ENCODE data around the gene NFE2L2. TPM values are rescaled to one million over a fixed set of nuclear protein-coding genes. Genes with fewer than 3 reads are reported as not detected.
"Not testable (repeated sequence)": the region's sequence is repeated elsewhere in the genome, so short reads cannot be mapped to it uniquely, and the experiment has no call there.

Gene NFE2L2
- total and polyA plus RNA-seq, 2 experiments from 2014 or later, result 88.3 to 90.2 TPM

GRCh38 chr2:177312562-177312961, 48.0 kb upstream of the NFE2L2 start:
- no peak for DNase-seq (ENCODE audit: low spot score)
- no peaks in the 10 kb centered on the region for H3K79me2 ChIP-seq
- no peaks in the 10 kb centered on the region for H4K20me1 ChIP-seq (ENCODE audit: insufficient read depth, poor library complexity, severe bottlenecking)
- no peaks in the 10 kb centered on the region for H3K9me3 ChIP-seq (ENCODE audit: low read depth)
- no peak overlapping the region for H3K27ac ChIP-seq
- no peaks in the 10 kb centered on the region for H3K9me2 ChIP-seq (replicated peaks; ENCODE audit: insufficient read depth)
- H3K4me3 ChIP-seq, result no peak overlapping the region
- no peak overlapping the region for H2AFZ ChIP-seq
- H3K4me1 ChIP-seq (ENCODE audit: insufficient read depth), result no peaks in the 10 kb centered on the region
- no peaks in the 10 kb centered on the region for H3K36me3 ChIP-seq (replicated peaks; ENCODE audit: insufficient read depth, low read depth)
- H3K27me3 ChIP-seq, result no peaks in the 10 kb centered on the region
- TF ChIP-seq CTCF (IDR thresholded peaks at IDR 0.05; ENCODE audit: poor library complexity) (no peak), EZH2phosphoT487 (IDR thresholded peaks at IDR 0.05; ENCODE audit: low read depth, severe bottlenecking, unreplicated experiment) (no peak), EZH2 (IDR thresholded peaks at IDR 0.05; ENCODE audit: borderline replicate concordance) (no peak)
- no peak overlapping the region for H3K4me2 ChIP-seq
- WGBS (ENCODE audit: low lambda C conversion rate, missing lambda C conversion rate), result 96% methylated on average over 1 of the region's 1 CpG

- H2AFZ ChIP-seq; H3K36me3 ChIP-seq (replicated peaks; ENCODE audit: insufficient read depth, low read depth); DNase-seq (ENCODE audit: low spot score); H3K27me3 ChIP-seq; H3K4me1 ChIP-seq (ENCODE audit: insufficient read depth); H3K9me3 ChIP-seq (ENCODE audit: low read depth); H3K9me2 ChIP-seq (replicated peaks; ENCODE audit: insufficient read depth); H3K79me2 ChIP-seq; H4K20me1 ChIP-seq (ENCODE audit: insufficient read depth, poor library complexity, severe bottlenecking); H3K4me2 ChIP-seq; H3K4me3 ChIP-seq; H3K27ac ChIP-seq: not testable (repeated sequence)
- WGBS (ENCODE audit: low lambda C conversion rate, missing lambda C conversion rate), result 86% methylated on average over 7 of the region's 7 CpGs
These were observed 45.3 kb upstream of the NFE2L2 start for GRCh38 chr2:177309672-177310309.

- H3K27ac ChIP-seq, result no peak overlapping the region
- H3K4me3 ChIP-seq, result no peak overlapping the region
- no peaks in the 10 kb centered on the region for H3K36me3 ChIP-seq (replicated peaks; ENCODE audit: insufficient read depth, low read depth)
- H3K9me3 ChIP-seq (ENCODE audit: low read depth), result no peaks in the 10 kb centered on the region
- no peak overlapping the region for H3K4me2 ChIP-seq
- H4K20me1 ChIP-seq (ENCODE audit: insufficient read depth, poor library complexity, severe bottlenecking), result no peaks in the 10 kb centered on the region
- H3K27me3 ChIP-seq, result no peaks in the 10 kb centered on the region
- 59% methylated on average over 3 of the region's 3 CpGs for WGBS (ENCODE audit: low lambda C conversion rate, missing lambda C conversion rate)
- no peak overlapping the region for H2AFZ ChIP-seq
- H3K9me2 ChIP-seq (replicated peaks; ENCODE audit: insufficient read depth), result no peaks in the 10 kb centered on the region
- no peaks in the 10 kb centered on the region for H3K4me1 ChIP-seq (ENCODE audit: insufficient read depth)
- H3K79me2 ChIP-seq, result no peaks in the 10 kb centered on the region
- no peak for TF ChIP-seq EZH2phosphoT487 (IDR thresholded peaks at IDR 0.05; ENCODE audit: low read depth, severe bottlenecking, unreplicated experiment)
- TF ChIP-seq EZH2 (IDR thresholded peaks at IDR 0.05; ENCODE audit: borderline replicate concordance), result no peak
- TF ChIP-seq CTCF (IDR thresholded peaks at IDR 0.05; ENCODE audit: poor library complexity), result no peak
- DNase-seq (ENCODE audit: low spot score), result no peak
These were observed 42.0 kb upstream of the NFE2L2 start for GRCh38 chr2:177306550-177306949.

GRCh38 chr2:177303939-177304338, 39.4 kb upstream of the NFE2L2 start:
- DNase-seq (ENCODE audit: low spot score), result no peak
- no peak overlapping the region for H2AFZ ChIP-seq
- H3K4me2 ChIP-seq, result no peak overlapping the region
- no peak overlapping the region for H3K27ac ChIP-seq
- no peak for TF ChIP-seq CTCF (IDR thresholded peaks at IDR 0.05; ENCODE audit: poor library complexity)
- TF ChIP-seq EZH2 (IDR thresholded peaks at IDR 0.05; ENCODE audit: borderline replicate concordance), result no peak
- no peak for TF ChIP-seq EZH2phosphoT487 (IDR thresholded peaks at IDR 0.05; ENCODE audit: low read depth, severe bottlenecking, unreplicated experiment)
- no peaks in the 10 kb centered on the region for H3K9me3 ChIP-seq (ENCODE audit: low read depth)
- H3K36me3 ChIP-seq (replicated peaks; ENCODE audit: insufficient read depth, low read depth), result no peaks in the 10 kb centered on the region
- no peaks in the 10 kb centered on the region for H3K27me3 ChIP-seq
- H3K9me2 ChIP-seq (replicated peaks; ENCODE audit: insufficient read depth), result no peaks in the 10 kb centered on the region
- no peak overlapping the region for H3K4me3 ChIP-seq
- no peaks in the 10 kb centered on the region for H3K79me2 ChIP-seq
- H3K4me1 ChIP-seq (ENCODE audit: insufficient read depth), result no peaks in the 10 kb centered on the region
- H4K20me1 ChIP-seq (ENCODE audit: insufficient read depth, poor library complexity, severe bottlenecking), result no peaks in the 10 kb centered on the region

Data from hepatocyte (in vitro differentiated cells).